Thyroid gland (tissue), 4 donors: ENCODE measurements around the gene TMIE. TPM values are rescaled to one million over a fixed set of nuclear protein-coding genes. Genes with fewer than 3 reads are reported as not detected.

Source experiments
- DNase-seq, 2 donors: peaks; one replicate each; pipeline ENCODE4 v3.0.0-alpha.2; 2019
- H3K27ac ChIP-seq, 3 donors: fragments of 200-600 bp; sonication (generic); 1 replicate in 2 of 3; 2 replicates in 1 of 3; pipeline ENCODE4 v1.5.1; 2016 to 2019; ENCODE audit warnings: mild to moderate bottlenecking in 1 of 3, moderate library complexity in 1 of 3
- H3K27me3 ChIP-seq: fragments of 200-600 bp; sonication (generic); one replicate; pipeline ENCODE4 v1.5.1; 2019
- H3K36me3 ChIP-seq, 2 donors: fragments of 200-600 bp; sonication (generic); one replicate each; pipeline ENCODE4 v1.5.1; 2016 to 2019
- H3K4me1 ChIP-seq, 2 donors: fragments of 200-600 bp; sonication (generic); one replicate each; pipeline ENCODE4 v1.5.1; 2017 to 2019
- H3K4me3 ChIP-seq, 3 donors: fragments of 200-600 bp; sonication (generic); replicated peaks in 1 of 3; 1 replicate in 2 of 3; 2 replicates in 1 of 3; pipeline ENCODE4 v1.5.1; 2016; ENCODE audit warnings: mild to moderate bottlenecking in 1 of 3
- H3K9me3 ChIP-seq: fragments of 200-600 bp; sonication (generic); one replicate; pipeline ENCODE4 v1.5.1; 2017
- CTCF ChIP-seq, 6 experiments: fragments of 200-600 bp in 3 of 6; fragments of 450-650 bp in 3 of 6; sonication (generic) in 3 of 6; IDR thresholded peaks; one replicate each; pipeline ENCODE4 v1.5.1; 2016 to 2019; ENCODE audit warnings: antibody characterized with exemption in 6 of 6, mild to moderate bottlenecking in 2 of 6, inconsistent platforms in 1 of 6, moderate library complexity in 1 of 6
- POLR2A ChIP-seq, 2 donors: fragments of 450-650 bp; IDR thresholded peaks; one replicate each; pipeline ENCODE4 v1.6.1; 2017; ENCODE audit warnings: antibody characterized with exemption in 2 of 2, mild to moderate bottlenecking in 2 of 2, moderate library complexity in 1 of 2
- WGBS, 2 donors: methylation state at CpG; one replicate each; pipeline ENCODE4 v1.1.5; 2017; 5-methylcytosine and 5-hydroxymethylcytosine counted together
- intact Hi-C: fragments of 100-400 bp; cut with DNase I; formaldehyde crosslinking; loops from one replicate; pipeline ENCODE4 v1.15.1; 2023
- total RNA-seq, 4 donors: library from RNA; depleted of rRNA; stranded (reverse); fragments of >200 nt; gene quantifications; one replicate each; pipeline ENCODE4 v1.2.3, GENCODE V29; 2016

The TMIE gene
- total RNA-seq, 4 donors from 2014 or later: 0.83 to 1.3 (median 1.1) TPM; not detected in 1

DNA sequence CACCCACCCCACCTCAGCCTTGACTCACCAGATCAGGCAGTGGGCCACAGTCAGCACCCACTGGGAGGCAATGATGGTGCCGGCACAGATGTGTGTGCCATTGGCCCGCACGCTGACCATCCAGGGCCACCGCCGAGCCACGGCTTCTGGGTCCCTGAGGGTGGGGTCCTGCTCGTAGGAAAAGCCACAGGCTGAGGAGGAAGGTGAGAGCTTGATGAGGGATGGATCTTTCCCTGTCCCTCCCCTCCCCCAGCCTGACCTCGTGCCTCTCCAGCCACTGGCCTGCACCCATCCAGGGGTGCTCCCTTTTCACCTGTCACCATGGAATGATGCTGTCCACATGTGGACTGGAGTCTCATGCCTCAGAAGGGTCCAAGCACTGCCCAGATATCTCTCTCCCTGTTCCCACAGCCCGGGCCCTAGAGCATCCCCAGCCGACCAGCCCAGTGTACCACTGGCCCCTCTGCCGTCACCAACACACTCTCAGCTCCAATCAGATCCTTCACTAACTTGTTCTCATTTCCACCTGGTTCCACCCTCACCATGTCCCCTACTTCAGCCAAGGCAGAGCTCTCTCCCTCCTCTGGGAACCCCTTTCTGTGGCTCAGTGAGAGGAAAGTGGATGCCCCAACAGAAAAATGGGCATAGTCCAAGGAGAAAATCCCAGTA, 14.4 kb downstream of the TMIE start:
- no peak for DNase-seq
- intact Hi-C loops: no loop called here
- no peak overlapping the region for H3K27ac ChIP-seq
- H3K9me3 ChIP-seq: no peaks in the 10 kb centered on the region
- 93% methylated on average over 11 of the region's 11 CpGs for WGBS, 2 donors
- TF ChIP-seq CTCF (IDR thresholded peaks at IDR 0.05): no peak
- TF ChIP-seq POLR2A (IDR thresholded peaks at IDR 0.05): no peak
- H3K36me3 ChIP-seq: no peaks in the 10 kb centered on the region
- no peaks in the 10 kb centered on the region for H3K27me3 ChIP-seq
- H3K4me1 ChIP-seq: no peaks in the 10 kb centered on the region
- no peak overlapping the region for H3K4me3 ChIP-seq

GRCh38 chr3:46716461-46717441, 15.6 kb downstream of the TMIE start:
- WGBS, 2 donors: 90 to 91% methylated on average over 19 of the region's 19 CpGs
- H3K36me3 ChIP-seq: no peaks in the 10 kb centered on the region
- H3K4me3 ChIP-seq: no peak overlapping the region
- H3K27me3 ChIP-seq: no peaks in the 10 kb centered on the region
- H3K27ac ChIP-seq: no peak overlapping the region
- TF ChIP-seq POLR2A (IDR thresholded peaks at IDR 0.05) (no peak), CTCF (IDR thresholded peaks at IDR 0.05) (no peak)
- no peaks in the 10 kb centered on the region for H3K9me3 ChIP-seq
- no peaks in the 10 kb centered on the region for H3K4me1 ChIP-seq
- no peak for DNase-seq
- intact Hi-C loops: no loop called here

GRCh38 chr3:46717447-46718231, 16.4 kb downstream of the TMIE start, which contains the start of gene PRSS50:
PRSS50 (minus strand) TSS chr3:46717869; CDS start chr3:46717824, 45 bp downstream.
- H3K9me3 ChIP-seq: no peaks in the 10 kb centered on the region
- 52 to 61% methylated on average over 34 to 40 of the region's 61 CpGs for WGBS, 2 donors
- H3K36me3 ChIP-seq: no peaks in the 10 kb centered on the region
- peak in 1 of 2 donors; percentile 23 for DNase-seq
- H3K4me1 ChIP-seq: no peaks in the 10 kb centered on the region
- H3K27me3 ChIP-seq: no peaks in the 10 kb centered on the region
- intact Hi-C loops: no loop called here
- TF ChIP-seq POLR2A (IDR thresholded peaks at IDR 0.05) (no peak), CTCF (IDR thresholded peaks at IDR 0.05) (peak in 2 of 6 experiments; percentile 23 to 34)
- no peak within 1 kb of the TSS for H3K4me3 ChIP-seq
- H3K27ac ChIP-seq: no peak within 1 kb of the TSS

GRCh38 chr3:46719044-46719565, 17.9 kb downstream of the TMIE start:
- H3K27me3 ChIP-seq: no peaks in the 10 kb centered on the region
- no peak overlapping the region for H3K4me3 ChIP-seq
- H3K36me3 ChIP-seq: no peaks in the 10 kb centered on the region
- 78 to 82% methylated on average over 2 of the region's 2 CpGs for WGBS, 2 donors
- no peak for DNase-seq
- H3K9me3 ChIP-seq: no peaks in the 10 kb centered on the region
- intact Hi-C loops: no loop called here
- TF ChIP-seq POLR2A (IDR thresholded peaks at IDR 0.05): no peak
- no peak for TF ChIP-seq CTCF (IDR thresholded peaks at IDR 0.05)
- no peaks in the 10 kb centered on the region for H3K4me1 ChIP-seq
- H3K27ac ChIP-seq: no peak overlapping the region
